ENCODE measurements around the gene HOXA7. TPM values are rescaled to one million over a fixed set of nuclear protein-coding genes. Genes with fewer than 3 reads are reported as not detected.

The HOXA7 gene
- total RNA-seq, 1 experiment from 2014 or later, result 2.6 TPM

GRCh38 chr7:27160546-27161213 is 4.2 kb upstream of the HOXA7 start:
- peak; percentile 87 for DNase-seq
- Histone ChIP-seq H3K4me1 (ENCODE audit: insufficient read depth, low read length) (peaks cover 15% of the 10 kb centered on the region), H3K9me2 (replicated peaks; ENCODE audit: low read length) (no peaks in the 10 kb centered on the region), H3K9ac (ENCODE audit: low read length) (peak overlapping the region; percentile 84), H3F3A (ENCODE audit: low read length, unreplicated experiment) (peaks cover 5% of the 10 kb centered on the region), H3K27ac (ENCODE audit: low read length) (peak overlapping the region; percentile 97), H3K27me3 (ENCODE audit: low read length) (no peaks in the 10 kb centered on the region), H3K36me3 (ENCODE audit: low read depth, low read length) (peaks cover 23% of the 10 kb centered on the region), H3K4me2 (ENCODE audit: low read length) (peak overlapping the region; percentile 93), H3K79me2 (ENCODE audit: low read length) (peaks cover 45% of the 10 kb centered on the region), H2AFZ (ENCODE audit: low read length) (peak overlapping the region; percentile 91), H4K20me1 (ENCODE audit: low read length) (peaks cover 20% of the 10 kb centered on the region), H3K9me3 (ENCODE audit: low read length) (no peaks in the 10 kb centered on the region), H3K4me3 (ENCODE audit: low read length) (peak overlapping the region; percentile 84)
- CTCF ChIA-PET, result interaction anchor here (0.6 to 2.4 kb wide), 12 partner anchors 8 to 1847 kb away, joined by 3 to 26 read pairs (median 10); partner anchors contain the start of gene HOXA3
- POLR2A ChIA-PET (ENCODE audit: unreplicated experiment), result interaction anchor here (0.6 to 1.5 kb wide), 3 partner anchors 8 to 28 kb away, joined by 4 to 26 read pairs (median 12); partner anchors contain the start of gene HOXA3
- peak; percentile 96 for TF ChIP-seq CTCF (conservative IDR thresholded peaks at IDR 0.05; ENCODE audit: low read depth, low read length)
- no peak for TF ChIP-seq EZH2 (IDR thresholded peaks at IDR 0.05; ENCODE audit: low read length, unreplicated experiment)
- no peak for TF ChIP-seq EZH2phosphoT487 (IDR thresholded peaks at IDR 0.05; ENCODE audit: borderline replicate concordance, low read length)
- peak; percentile 19 for ATAC-seq
- intact Hi-C loops (cut with micrococcal nuclease), result loop anchor here (1.0 to 5.0 kb wide), 8 partner anchors 306 to 1268 kb away; no protein-coding TSS in a partner anchor
- no TSS peak for BruUV-seq (replicated peaks)

GRCh38 chr7:27160145-27160545 is 3.7 kb upstream of the HOXA7 start:
- H3K4me3 ChIP-seq (ENCODE audit: low read length), result peak overlapping the region; percentile 84
- peaks cover 5% of the 10 kb centered on the region for H3F3A ChIP-seq (ENCODE audit: low read length, unreplicated experiment)
- peaks cover 39% of the 10 kb centered on the region for H3K79me2 ChIP-seq (ENCODE audit: low read length)
- peak overlapping the region; percentile 93 for H3K4me2 ChIP-seq (ENCODE audit: low read length)
- intact Hi-C loops (cut with micrococcal nuclease), result loop anchor here (2.0 to 5.0 kb wide), 5 partner anchors 493 to 1268 kb away; no protein-coding TSS in a partner anchor
- CTCF ChIA-PET, result interaction anchor here (0.6 to 2.4 kb wide), 6 partner anchors 10 to 791 kb away, joined by 3 to 26 read pairs (median 12); no protein-coding TSS in a partner anchor
- peak; percentile 28 for DNase-seq
- H3K9me3 ChIP-seq (ENCODE audit: low read length), result no peaks in the 10 kb centered on the region
- H3K9me2 ChIP-seq (replicated peaks; ENCODE audit: low read length), result no peaks in the 10 kb centered on the region
- POLR2A ChIA-PET (ENCODE audit: unreplicated experiment), result no interaction called here
- ATAC-seq, result peak; percentile 3
- H3K9ac ChIP-seq (ENCODE audit: low read length), result peak overlapping the region; percentile 84
- peak overlapping the region; percentile 97 for H3K27ac ChIP-seq (ENCODE audit: low read length)
- H3K4me1 ChIP-seq (ENCODE audit: insufficient read depth, low read length), result peaks cover 20% of the 10 kb centered on the region
- H4K20me1 ChIP-seq (ENCODE audit: low read length), result peaks cover 20% of the 10 kb centered on the region
- H3K27me3 ChIP-seq (ENCODE audit: low read length), result no peaks in the 10 kb centered on the region
- peak overlapping the region; percentile 91 for H2AFZ ChIP-seq (ENCODE audit: low read length)
- H3K36me3 ChIP-seq (ENCODE audit: low read depth, low read length), result peaks cover 23% of the 10 kb centered on the region
- TF ChIP-seq CTCF (conservative IDR thresholded peaks at IDR 0.05; ENCODE audit: low read depth, low read length) (no peak), EZH2 (IDR thresholded peaks at IDR 0.05; ENCODE audit: low read length, unreplicated experiment) (no peak), EZH2phosphoT487 (IDR thresholded peaks at IDR 0.05; ENCODE audit: borderline replicate concordance, low read length) (no peak)
- no TSS peak for BruUV-seq (replicated peaks)

Measured in PC-3 (cell line).